K562 (cell line): ENCODE measurements around the gene ZFAND3. TPM values are rescaled to one million over a fixed set of nuclear protein-coding genes. Genes with fewer than 3 reads are reported as not detected.

Experiments
- ATAC-seq: fragments of 200-7000 bp; cut with Tn5 transposase; 3 replicates; pipeline ENCODE4 v1.9.1; 2020; ENCODE audit warnings: moderate library complexity
- BruUV-seq: library from RNA; stranded (reverse); fragments of 400-500 nt; replicated peaks from 2 replicates; lab custom pipeline; 2021; lab: Mats Ljungman, UMichigan
- CTCF ChIA-PET: fragments of 300-600 bp; formaldehyde crosslinking; extraction: SDS; loops from one replicate; lab custom pipeline; 2021; ENCODE audit warnings: low intra/inter-chr PET ratio; lab: Yijun Ruan, JAX
- POLR2A ChIA-PET: fragments of 300-600, 350-650 bp; sonication (Branson Sonifier 250); formaldehyde crosslinking; extraction: SDS; loops from one replicate; lab custom pipeline; 2021; ENCODE audit warnings: antibody characterized with exemption, inconsistent platforms; lab: Yijun Ruan, JAX
- DNase-seq, 4 experiments: peaks; one replicate each; pipeline versions ENCODE4 v3.0.0 to v3.0.0-alpha.2; 2011 to 2018; ENCODE audit warnings: low spot score in 3 of 4, mixed read lengths in 3 of 4; ENCODE audit errors: extremely low read depth in 1 of 4
- FAIRE-seq: peaks from 2 replicates; lab custom pipeline; 2011; peaks lifted over from hg19 to GRCh38; lab: Jason Lieb, UNC
- H2AFZ ChIP-seq: 2 replicates; pipeline ENCODE4 v1.6.0; 2011; ENCODE audit warnings: low read depth, low read length, control low read depth, inconsistent platforms
- H3K27ac ChIP-seq: fragments of 200-600 bp; 3 replicates; pipeline ENCODE4 v1.8.0; 2011; ENCODE audit warnings: low read depth, mild to moderate bottlenecking, control low read depth, inconsistent platforms, low read length, moderate library complexity, mixed read lengths; ENCODE audit errors: extremely low read depth
- H3K27me3 ChIP-seq, 2 experiments: fragments of 300-600 bp in 1 of 2; 2 replicates in 1 of 2; 3 replicates in 1 of 2; pipeline versions ENCODE4 v1.6.0 to v1.8.0; 2011; ENCODE audit warnings: inconsistent platforms in 2 of 2, low read length in 2 of 2, mild to moderate bottlenecking in 1 of 2, mixed read lengths in 1 of 2, moderate library complexity in 1 of 2; ENCODE audit not compliant: control insufficient read depth in 2 of 2, insufficient read depth in 2 of 2
- H3K36me3 ChIP-seq: fragments of 300-600 bp; 3 replicates; pipeline ENCODE4 v1.8.0; 2011; ENCODE audit warnings: mild to moderate bottlenecking, low read length, inconsistent platforms; ENCODE audit not compliant: control insufficient read depth, insufficient read depth
- H3K4me1 ChIP-seq, 2 experiments: fragments of 200-600 bp in 1 of 2; replicated peaks in 1 of 2; 2 replicates in 1 of 2; 3 replicates in 1 of 2; pipeline versions ENCODE4 v1.5.1 to v1.8.0; 2011; ENCODE audit warnings: inconsistent platforms in 2 of 2, low read length in 2 of 2, mild to moderate bottlenecking in 1 of 2, mixed read lengths in 1 of 2, moderate library complexity in 1 of 2; ENCODE audit not compliant: control insufficient read depth in 2 of 2, insufficient read depth in 2 of 2
- H3K4me2 ChIP-seq: 2 replicates; pipeline ENCODE4 v1.6.1; 2011; ENCODE audit warnings: low read length, control low read depth, inconsistent platforms, mixed read lengths; ENCODE audit not compliant: insufficient read depth
- H3K4me3 ChIP-seq: fragments of 200-600 bp; sonication (generic), shearing (Covaris generic); 2 replicates; pipeline ENCODE4 v1.5.1; 2016; ENCODE audit warnings: control low read depth, inconsistent platforms
- H3K79me2 ChIP-seq: fragments of 200-600 bp; 3 replicates; pipeline ENCODE4 v1.8.0; 2011; ENCODE audit warnings: low read length, inconsistent platforms; ENCODE audit not compliant: control insufficient read depth, insufficient read depth
- H3K9ac ChIP-seq, 2 experiments: 2 replicates each; pipeline versions ENCODE4 v1.6.0 to v1.6.1; 2011; ENCODE audit warnings: low read depth in 2 of 2, low read length in 2 of 2, control low read depth in 1 of 2, inconsistent platforms in 1 of 2, mild to moderate bottlenecking in 1 of 2, mixed read lengths in 1 of 2; ENCODE audit not compliant: insufficient read depth in 1 of 2
- H3K9me1 ChIP-seq: one replicate; pipeline ENCODE4 v1.6.0; 2011; ENCODE audit warnings: inconsistent platforms, mild to moderate bottlenecking, low read length, moderate library complexity; ENCODE audit not compliant: control insufficient read depth, insufficient read depth
- H3K9me3 ChIP-seq: replicated peaks from 2 replicates; pipeline ENCODE4 v1.5.1; 2011; ENCODE audit warnings: low read depth, low read length, inconsistent platforms; ENCODE audit not compliant: control insufficient read depth, insufficient read depth
- H4K20me1 ChIP-seq: replicated peaks from 2 replicates; pipeline ENCODE4 v1.6.1; 2011; ENCODE audit warnings: low read length, inconsistent platforms, mixed read lengths; ENCODE audit not compliant: control insufficient read depth, insufficient read depth
- ATF6 ChIP-seq: sonication (generic); formaldehyde crosslinking; IDR thresholded peaks from 2 replicates; pipeline ENCODE4 v1.4.0; 2020; ENCODE audit warnings: mild to moderate bottlenecking, missing genetic modification reagents
- CBX8 ChIP-seq: fragments of 200-600 bp; sonication (generic); IDR thresholded peaks from 2 replicates; pipeline ENCODE4 v1.6.1; 2012; ENCODE audit warnings: borderline replicate concordance, mixed run types, low read depth, mild to moderate bottlenecking, moderate library complexity, mixed read lengths, low read length, control low read depth, inconsistent platforms; ENCODE audit not compliant: poor library complexity, severe bottlenecking; ENCODE audit errors: extremely low read depth
- CC2D1A ChIP-seq: fragments of 450-650 bp; IDR thresholded peaks from 2 replicates; pipeline ENCODE4 v1.6.1; 2017; ENCODE audit warnings: mild to moderate bottlenecking
- CHAMP1 ChIP-seq: fragments of 450-650 bp; IDR thresholded peaks from 2 replicates; pipeline ENCODE4 v1.6.1; 2016; ENCODE audit warnings: mild to moderate bottlenecking
- GTF2F1 ChIP-seq: IDR thresholded peaks from 2 replicates; pipeline ENCODE4 v1.6.1; 2011; ENCODE audit warnings: low read depth, low read length, improper control_type of control experiment
- HMG20A ChIP-seq: fragments of 450-650 bp; formaldehyde crosslinking; conservative IDR thresholded peaks from 2 replicates; pipeline ENCODE4 v1.4.0; 2020; ENCODE audit warnings: mild to moderate bottlenecking, mixed read lengths
- KDM2B ChIP-seq: fragments of 250-450 bp; sonication (Bioruptor Pico); IDR thresholded peaks from 2 replicates; pipeline ENCODE4 v1.8.0; 2021; ENCODE audit warnings: mild to moderate bottlenecking, moderate library complexity
- POLR2AphosphoS2 ChIP-seq: IDR thresholded peaks from 2 replicates; pipeline ENCODE4 v1.6.1; 2012; ENCODE audit warnings: low read length, improper control_type of control experiment
- ZNF41 ChIP-seq: fragments of 250-450 bp; sonication (Bioruptor Pico); conservative IDR thresholded peaks from 2 replicates; pipeline ENCODE4 v1.4.0; 2020; ENCODE audit warnings: mild to moderate bottlenecking
- WGBS: fragments of 100-300 bp; shearing (Covaris generic); methylation state at CpG from one replicate; pipeline ENCODE4 v1.1.6; 2016; ENCODE audit warnings: low coverage, mixed read lengths; ENCODE audit not compliant: insufficient coverage; ENCODE audit errors: missing lambda C conversion rate; 5-methylcytosine and 5-hydroxymethylcytosine counted together
- in situ Hi-C: fragments of 300-500 bp; cut with MboI; formaldehyde crosslinking; loops from 4 replicates; pipeline ENCODE4 v1.15.0; 2018; ENCODE audit warnings: inconsistent platforms, mixed read lengths
- intact Hi-C: fragments of 100-400 bp; cut with micrococcal nuclease; formaldehyde crosslinking; loops from 2 replicates; pipeline ENCODE4 v1.14.2; 2022
- polyA plus RNA-seq, 8 experiments: library from polyadenylated mRNA; depleted of rRNA in 4 of 8; stranded (reverse) in 5 of 8; unstranded in 3 of 8; fragments of >200 nt; fragmentation: Nextera tagmentation in 2 of 8; fragmentation: Illumina TruSeq in 1 of 8; extraction: Ambion mirVana in 2 of 8; extraction: Trizol in 1 of 8; gene quantifications; 2 replicates each; pipeline versions ENCODE4 v1.2.1 to v1.2.3, GENCODE V29; 2011 to 2014; ENCODE audit warnings: inconsistent platforms in 1 of 8, missing spikeins in 1 of 8
- total RNA-seq, 7 experiments: library from RNA; depleted of rRNA in 6 of 7; stranded (reverse); fragments of >200 nt in 6 of 7; fragmentation: Illumina TruSeq in 2 of 7; extraction: Trizol in 2 of 7; gene quantifications; 2 replicates each; pipeline versions ENCODE4 v1.2.1 to v1.2.3, GENCODE V29; 2011 to 2021; ENCODE audit warnings: low replicate concordance in 1 of 7
- TF ChIP-seq, protein P1 (sequence below): fragments of 450-650 bp; formaldehyde crosslinking; IDR thresholded peaks from 2 replicates; pipeline ENCODE4 v1.4.0; 2020; ENCODE audit warnings: mild to moderate bottlenecking, moderate library complexity
- TF ChIP-seq, protein P2 (sequence below): fragments of 250-450 bp; sonication (Bioruptor Pico); IDR thresholded peaks from 2 replicates; pipeline ENCODE4 v1.4.0; 2020

ZFAND3 gene
- total and polyA plus RNA-seq, 9 of the 15 experiments (the other 6 are each of a cell fraction or from before 2014, with no cell fraction given) = 0.81 to 26.6 (median 11.8) TPM

DNA sequence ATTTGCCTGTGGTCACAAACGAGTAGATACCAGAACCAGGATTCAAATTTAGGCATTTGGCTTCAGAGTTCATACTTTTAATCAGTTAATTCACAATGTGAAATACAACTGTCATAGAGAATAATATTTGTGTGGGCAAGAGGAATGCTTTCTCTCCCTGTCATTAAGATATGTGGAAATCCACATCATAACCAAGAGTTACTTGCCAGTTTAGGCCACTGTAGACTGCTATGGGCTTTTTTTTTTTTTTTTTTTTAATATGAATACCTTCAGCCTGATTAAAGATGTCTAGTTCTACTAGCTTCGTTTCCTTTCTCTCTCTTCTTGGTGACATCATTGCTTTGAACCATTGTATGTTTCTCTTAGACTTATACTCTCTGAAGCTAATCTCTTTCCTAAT is 244.9 kb downstream of the ZFAND3 start (continued):
- TF ChIP-seq, protein P1, sequence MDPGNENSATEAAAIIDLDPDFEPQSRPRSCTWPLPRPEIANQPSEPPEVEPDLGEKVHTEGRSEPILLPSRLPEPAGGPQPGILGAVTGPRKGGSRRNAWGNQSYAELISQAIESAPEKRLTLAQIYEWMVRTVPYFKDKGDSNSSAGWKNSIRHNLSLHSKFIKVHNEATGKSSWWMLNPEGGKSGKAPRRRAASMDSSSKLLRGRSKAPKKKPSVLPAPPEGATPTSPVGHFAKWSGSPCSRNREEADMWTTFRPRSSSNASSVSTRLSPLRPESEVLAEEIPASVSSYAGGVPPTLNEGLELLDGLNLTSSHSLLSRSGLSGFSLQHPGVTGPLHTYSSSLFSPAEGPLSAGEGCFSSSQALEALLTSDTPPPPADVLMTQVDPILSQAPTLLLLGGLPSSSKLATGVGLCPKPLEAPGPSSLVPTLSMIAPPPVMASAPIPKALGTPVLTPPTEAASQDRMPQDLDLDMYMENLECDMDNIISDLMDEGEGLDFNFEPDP (CRISPR knock-in tag) = no peak
- TF ChIP-seq, protein P2, sequence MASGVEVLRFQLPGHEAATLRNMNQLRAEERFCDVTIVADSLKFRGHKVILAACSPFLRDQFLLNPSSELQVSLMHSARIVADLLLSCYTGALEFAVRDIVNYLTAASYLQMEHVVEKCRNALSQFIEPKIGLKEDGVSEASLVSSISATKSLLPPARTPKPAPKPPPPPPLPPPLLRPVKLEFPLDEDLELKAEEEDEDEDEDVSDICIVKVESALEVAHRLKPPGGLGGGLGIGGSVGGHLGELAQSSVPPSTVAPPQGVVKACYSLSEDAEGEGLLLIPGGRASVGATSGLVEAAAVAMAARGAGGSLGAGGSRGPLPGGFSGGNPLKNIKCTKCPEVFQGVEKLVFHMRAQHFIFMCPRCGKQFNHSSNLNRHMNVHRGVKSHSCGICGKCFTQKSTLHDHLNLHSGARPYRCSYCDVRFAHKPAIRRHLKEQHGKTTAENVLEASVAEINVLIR (CRISPR knock-in tag) = no peak
- TF ChIP-seq ATF6 (CRISPR knock-in tag) = no peak

DNA sequence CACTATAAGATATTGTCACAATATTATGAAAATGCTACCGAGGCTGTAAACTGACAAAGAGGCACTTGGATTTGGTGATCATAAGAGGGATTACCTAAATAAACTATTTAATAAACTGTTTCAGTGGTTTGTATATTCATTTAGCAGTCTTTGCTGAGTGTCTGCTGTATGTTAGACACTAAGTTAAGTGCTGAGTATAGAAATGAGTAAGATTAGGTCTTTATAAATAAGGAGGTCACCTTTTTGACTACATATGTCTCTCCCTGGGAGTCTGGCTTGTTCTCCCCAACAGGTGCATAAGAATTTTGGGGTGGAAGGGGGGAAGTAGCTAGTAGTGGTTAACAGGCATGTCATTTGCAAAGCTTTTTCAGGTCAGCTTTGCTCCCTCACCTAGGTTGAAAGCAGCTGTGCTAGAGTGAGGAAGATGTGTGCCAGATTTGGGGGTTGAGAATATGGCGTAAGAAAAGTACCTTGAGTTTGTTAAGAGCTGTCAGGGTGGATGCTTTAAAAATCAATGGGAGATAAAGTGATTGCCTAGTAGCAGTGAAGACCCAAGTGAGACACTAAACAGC is 246.3 kb downstream of the ZFAND3 start:
- BruUV-seq = no TSS peak
- CTCF ChIA-PET = no interaction called here
- no peak overlapping the region for H2AFZ ChIP-seq
- no peaks in the 10 kb centered on the region for H4K20me1 ChIP-seq
- H3K9ac ChIP-seq = no peak overlapping the region
- intact Hi-C loops = no loop called here
- DNase-seq (no peak), ATAC-seq (no peak), FAIRE-seq (no peak)
- WGBS = 100% methylated on average over 2 of the region's 2 CpGs
- no peaks in the 10 kb centered on the region for H3K4me1 ChIP-seq
- no peak overlapping the region for H3K4me2 ChIP-seq
- H3K9me1 ChIP-seq = peaks cover 4% of the 10 kb centered on the region
- no peaks in the 10 kb centered on the region for H3K79me2 ChIP-seq
- H3K9me3 ChIP-seq = no peaks in the 10 kb centered on the region
- in situ Hi-C loops = no loop called here
- H3K27me3 ChIP-seq = no peaks in the 10 kb centered on the region
- POLR2A ChIA-PET = interaction anchor here (0.7 to 0.8 kb wide), 3 partner anchors 9 to 28 kb away, joined by 3 read pairs; no protein-coding TSS in a partner anchor
- no peak overlapping the region for H3K27ac ChIP-seq
- H3K36me3 ChIP-seq = peaks cover 21% of the 10 kb centered on the region
- no peak overlapping the region for H3K4me3 ChIP-seq
- TF ChIP-seq HMG20A (CRISPR knock-in tag) (no peak), GTF2F1 (no peak), POLR2AphosphoS2 (no peak), CBX8 (no peak), CC2D1A (no peak), KDM2B (no peak), ZNF41 (no peak), CHAMP1 (no peak)
